ENCODE results near the gene DOCK1.
A peak's percentile ranks its signal among the peaks of the same experiment; 100 is the strongest.

DOCK1 gene

GRCh38 chr10:127011174-127011573 is 105.9 kb downstream of the DOCK1 start:
- no peak for DNase-seq
- H3K9me3 ChIP-seq (ENCODE audit: severe bottlenecking) = no peaks in the 10 kb centered on the region
- TF ChIP-seq, protein P1, sequence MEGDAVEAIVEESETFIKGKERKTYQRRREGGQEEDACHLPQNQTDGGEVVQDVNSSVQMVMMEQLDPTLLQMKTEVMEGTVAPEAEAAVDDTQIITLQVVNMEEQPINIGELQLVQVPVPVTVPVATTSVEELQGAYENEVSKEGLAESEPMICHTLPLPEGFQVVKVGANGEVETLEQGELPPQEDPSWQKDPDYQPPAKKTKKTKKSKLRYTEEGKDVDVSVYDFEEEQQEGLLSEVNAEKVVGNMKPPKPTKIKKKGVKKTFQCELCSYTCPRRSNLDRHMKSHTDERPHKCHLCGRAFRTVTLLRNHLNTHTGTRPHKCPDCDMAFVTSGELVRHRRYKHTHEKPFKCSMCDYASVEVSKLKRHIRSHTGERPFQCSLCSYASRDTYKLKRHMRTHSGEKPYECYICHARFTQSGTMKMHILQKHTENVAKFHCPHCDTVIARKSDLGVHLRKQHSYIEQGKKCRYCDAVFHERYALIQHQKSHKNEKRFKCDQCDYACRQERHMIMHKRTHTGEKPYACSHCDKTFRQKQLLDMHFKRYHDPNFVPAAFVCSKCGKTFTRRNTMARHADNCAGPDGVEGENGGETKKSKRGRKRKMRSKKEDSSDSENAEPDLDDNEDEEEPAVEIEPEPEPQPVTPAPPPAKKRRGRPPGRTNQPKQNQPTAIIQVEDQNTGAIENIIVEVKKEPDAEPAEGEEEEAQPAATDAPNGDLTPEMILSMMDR (IDR thresholded peaks at IDR 0.05; ENCODE audit: low read depth, low read length) = no peak
- no peak overlapping the region for H3K4me3 ChIP-seq (ENCODE audit: low read depth, low read length)
- no peaks in the 10 kb centered on the region for H3K27me3 ChIP-seq (ENCODE audit: insufficient read depth, low read depth, severe bottlenecking)
- no peaks in the 10 kb centered on the region; the same call in 1 of the 2 replicates for H3K36me3 ChIP-seq
- no peak overlapping the region for H3K27ac ChIP-seq

GRCh38 chr10:127012071-127012768 is 107.0 kb downstream of the DOCK1 start:
- Histone ChIP-seq H3K4me3 (ENCODE audit: low read depth, low read length) (no peak overlapping the region), H3K27ac (no peak overlapping the region), H3K27me3 (ENCODE audit: insufficient read depth, low read depth, severe bottlenecking) (no peaks in the 10 kb centered on the region), H3K36me3 (no peaks in the 10 kb centered on the region; the same call in 1 of the 2 replicates), H3K9me3 (ENCODE audit: severe bottlenecking) (no peaks in the 10 kb centered on the region)
- TF ChIP-seq, protein P1 (IDR thresholded peaks at IDR 0.05; ENCODE audit: low read depth, low read length) = no peak
- DNase-seq = no peak

DNA sequence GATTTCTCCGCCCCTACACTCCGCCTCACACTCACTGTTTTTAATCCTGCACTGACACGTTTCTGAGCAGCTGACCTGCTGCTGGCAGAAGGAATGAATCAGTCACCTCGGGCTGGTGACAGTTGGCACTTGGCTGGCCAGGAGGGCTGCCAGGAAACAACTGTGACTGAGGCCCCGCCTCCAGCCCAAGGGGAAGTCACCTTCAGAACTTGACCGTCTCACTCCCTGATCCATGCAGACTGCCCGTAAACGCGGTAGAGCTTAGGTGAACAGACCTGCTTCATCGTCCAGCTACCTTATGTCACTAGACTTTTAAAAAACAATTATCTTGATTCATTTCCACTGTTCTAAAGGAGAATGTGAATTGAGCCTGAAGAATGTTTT is 107.5 kb downstream of the DOCK1 start:
- H3K27me3 ChIP-seq (ENCODE audit: insufficient read depth, low read depth, severe bottlenecking) = no peaks in the 10 kb centered on the region
- H3K4me3 ChIP-seq (ENCODE audit: low read depth, low read length) = no peak overlapping the region
- TF ChIP-seq, protein P1 (IDR thresholded peaks at IDR 0.05; ENCODE audit: low read depth, low read length) = no peak
- DNase-seq = peak; percentile 75
- H3K9me3 ChIP-seq (ENCODE audit: severe bottlenecking) = no peaks in the 10 kb centered on the region
- H3K36me3 ChIP-seq = no peaks in the 10 kb centered on the region; the same call in 1 of the 2 replicates
- H3K27ac ChIP-seq = peak overlapping the region; percentile 33; the same call in 1 of the 2 replicates

DNA sequence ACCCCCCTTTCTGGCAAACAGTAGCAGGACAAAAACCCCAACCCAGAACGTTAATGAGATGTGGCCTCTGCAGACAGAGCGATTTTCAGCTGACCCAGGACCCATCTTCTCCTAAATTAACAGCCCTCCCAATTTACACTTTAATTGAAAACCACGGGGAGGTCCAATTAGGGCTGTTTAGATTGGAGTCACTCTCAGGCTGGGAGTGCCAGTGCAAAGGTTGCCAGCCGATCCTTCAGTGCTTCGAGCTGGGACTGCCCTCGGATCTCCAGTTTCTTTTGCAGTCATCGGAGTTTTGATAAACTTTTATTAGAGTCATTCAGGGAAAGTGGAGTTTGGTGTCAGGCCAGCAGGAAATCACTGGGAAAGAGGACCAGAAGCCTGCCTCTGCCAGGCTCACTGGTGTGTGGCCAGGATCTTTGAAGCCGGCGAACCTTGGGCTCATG is 108.0 kb downstream of the DOCK1 start:
- DNase-seq = no peak
- peak overlapping the region; percentile 33; the same call in 1 of the 2 replicates for H3K27ac ChIP-seq
- no peaks in the 10 kb centered on the region; the same call in 1 of the 2 replicates for H3K36me3 ChIP-seq
- no peaks in the 10 kb centered on the region for H3K27me3 ChIP-seq (ENCODE audit: insufficient read depth, low read depth, severe bottlenecking)
- H3K4me3 ChIP-seq (ENCODE audit: low read depth, low read length) = no peak overlapping the region
- H3K9me3 ChIP-seq (ENCODE audit: severe bottlenecking) = no peaks in the 10 kb centered on the region
- TF ChIP-seq, protein P1 (IDR thresholded peaks at IDR 0.05; ENCODE audit: low read depth, low read length) = no peak

DNA sequence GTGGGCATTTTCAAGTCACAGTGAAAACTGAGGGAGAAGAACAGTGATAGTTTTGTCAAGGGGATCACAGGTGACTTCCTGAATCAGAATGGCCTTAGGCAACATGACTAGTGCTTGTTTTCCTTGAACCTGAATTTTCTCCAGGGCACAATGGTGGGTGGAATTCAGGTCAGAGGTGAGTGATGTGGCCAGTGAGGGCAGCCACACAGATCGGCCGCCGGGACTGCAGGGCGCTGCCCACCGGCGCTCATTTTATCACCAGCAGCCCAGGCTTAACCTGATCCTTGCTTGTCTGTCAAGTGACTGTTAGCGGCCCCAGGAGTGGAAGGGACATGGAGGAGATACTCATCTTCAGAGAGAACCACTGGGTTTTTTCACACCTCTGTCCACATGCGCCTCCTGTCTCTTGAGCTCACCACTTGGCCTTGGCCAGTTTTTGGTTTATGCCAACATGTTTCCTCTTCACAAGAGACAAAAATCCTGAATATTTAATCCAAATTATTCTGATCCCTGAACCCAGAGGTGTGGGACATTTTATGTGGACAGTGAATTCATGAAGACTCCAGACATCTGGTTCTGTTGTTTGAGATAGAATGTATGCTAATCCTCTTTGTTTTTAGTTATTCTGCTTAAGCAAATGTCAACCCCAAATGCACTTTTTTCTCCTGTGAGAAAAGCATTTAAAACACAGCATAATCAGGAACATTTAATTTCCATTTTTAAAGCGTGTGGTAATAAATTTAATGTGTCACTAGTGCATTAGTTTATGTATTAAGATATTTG is 108.7 kb downstream of the DOCK1 start:
- Histone ChIP-seq H3K27me3 (ENCODE audit: insufficient read depth, low read depth, severe bottlenecking) (no peaks in the 10 kb centered on the region), H3K9me3 (ENCODE audit: severe bottlenecking) (no peaks in the 10 kb centered on the region), H3K36me3 (no peaks in the 10 kb centered on the region; the same call in 1 of the 2 replicates), H3K27ac (no peak overlapping the region; the same call in 1 of the 2 replicates), H3K4me3 (ENCODE audit: low read depth, low read length) (no peak overlapping the region)
- TF ChIP-seq, protein P1 (IDR thresholded peaks at IDR 0.05; ENCODE audit: low read depth, low read length) = no peak
- DNase-seq = no peak

Data from WERI-Rb-1 (cell line).